Urothelium cell line (cell line): ENCODE data around the gene ENTHD1.
A peak's percentile ranks its signal among the peaks of the same experiment; 100 is the strongest.
"Not testable (repeated sequence)": the region's sequence is repeated elsewhere in the genome, so short reads cannot be mapped to it uniquely, and the experiment has no call there.

Experiments used
- DNase-seq: peaks from one replicate; pipeline ENCODE4 v3.0.0; 2011; ENCODE audit warnings: low spot score, mixed read lengths
- FAIRE-seq: peaks from 2 replicates; lab custom pipeline; 2011; peaks lifted over from hg19 to GRCh38; lab: Jason Lieb, UNC

The ENTHD1 gene

GRCh38 chr22:39738746-39739145, 154.8 kb downstream of the ENTHD1 start:
- DNase-seq (no peak), FAIRE-seq (no peak)

DNA sequence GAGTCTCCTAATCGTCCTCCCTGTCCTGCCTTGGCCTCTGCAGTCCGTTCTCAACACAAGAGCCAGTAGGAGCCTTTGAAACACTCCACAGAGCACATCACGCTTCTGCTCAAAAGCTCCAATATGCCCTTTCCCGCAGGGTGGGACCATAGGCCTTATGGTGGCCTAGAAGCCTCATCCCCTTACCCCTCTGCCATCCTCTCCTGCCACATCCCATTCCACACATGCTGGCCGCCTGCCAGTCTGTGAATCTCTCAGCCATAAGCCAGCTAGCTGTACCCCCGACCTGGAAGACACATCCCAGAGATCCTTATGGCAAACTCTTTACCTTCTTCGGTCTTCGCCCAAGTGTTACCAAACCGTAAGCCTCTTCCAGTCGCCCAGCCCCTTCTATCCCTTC, 157.8 kb downstream of the ENTHD1 start:
- DNase-seq (no peak), FAIRE-seq (no peak)

DNA sequence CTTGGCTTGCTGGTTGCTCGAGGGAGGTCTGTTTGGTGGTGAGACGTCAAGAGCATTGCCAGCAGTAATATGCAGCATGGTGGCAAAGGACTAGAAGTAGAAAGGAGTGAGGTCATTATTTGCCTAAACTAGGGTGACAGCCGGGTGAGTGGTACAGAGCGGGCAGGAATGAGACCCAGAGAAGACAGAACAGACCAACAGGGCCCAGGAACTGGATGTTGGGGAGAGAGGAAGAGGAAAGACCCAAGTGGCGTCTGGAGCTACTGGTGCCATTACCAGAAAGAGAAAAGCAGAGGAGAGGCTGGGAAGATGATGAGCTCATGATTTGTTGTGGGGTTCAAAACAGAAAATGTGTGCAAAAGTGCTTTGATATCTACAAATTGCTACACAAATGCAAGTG, 158.7 kb downstream of the ENTHD1 start:
- FAIRE-seq (no peak), DNase-seq (no peak)

GRCh38 chr22:39734046-39734445, 159.5 kb downstream of the ENTHD1 start:
- DNase-seq, FAIRE-seq: not testable (repeated sequence)

DNA sequence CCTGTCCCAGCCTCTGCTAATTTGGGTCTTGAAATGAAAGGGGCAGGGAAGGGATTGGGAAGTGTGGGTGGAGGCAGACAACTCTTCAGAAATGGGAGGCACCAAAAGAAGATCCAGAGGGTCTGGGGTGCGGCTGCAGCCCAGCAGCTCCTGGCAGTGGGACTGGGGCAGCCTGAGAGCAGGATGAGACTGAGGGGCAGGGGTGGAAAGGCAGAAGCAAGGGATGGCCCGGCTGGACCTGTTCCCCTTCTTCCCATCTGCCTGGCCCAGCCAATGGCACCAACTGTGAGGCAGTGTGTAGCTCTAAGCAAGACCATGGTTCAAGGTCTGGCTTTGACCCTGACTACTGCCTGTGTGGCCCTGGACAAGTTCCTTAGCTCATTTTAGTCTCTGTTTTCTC, 160.4 kb downstream of the ENTHD1 start:
- no peak for DNase-seq
- no peak for FAIRE-seq

DNA sequence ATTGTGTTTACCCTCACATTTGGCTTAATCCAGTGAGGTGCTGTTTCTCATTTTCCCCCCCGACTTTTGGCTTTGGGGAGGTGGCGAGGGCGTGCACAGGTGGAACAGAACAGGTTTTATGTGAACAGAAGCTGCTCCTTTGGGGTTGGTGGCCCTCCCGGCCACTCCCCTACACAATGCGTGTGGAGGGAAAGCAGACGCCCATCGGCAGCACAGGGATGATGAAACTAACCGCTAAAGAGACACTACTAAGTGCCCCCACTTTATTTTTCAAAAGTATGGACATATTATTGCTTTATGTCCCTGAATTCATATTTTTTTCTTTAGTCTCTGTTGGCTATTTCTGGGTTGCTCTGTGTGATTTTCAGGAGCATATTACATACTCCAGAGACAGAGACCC, 160.9 kb downstream of the ENTHD1 start:
- DNase-seq (no peak), FAIRE-seq (no peak)

GRCh38 chr22:39731881-39732555, 161.5 kb downstream of the ENTHD1 start:
- DNase-seq, result no peak
- no peak for FAIRE-seq

GRCh38 chr22:39731481-39731880, 162.1 kb downstream of the ENTHD1 start:
- DNase-seq, result no peak
- FAIRE-seq, result peak; percentile 52

DNA sequence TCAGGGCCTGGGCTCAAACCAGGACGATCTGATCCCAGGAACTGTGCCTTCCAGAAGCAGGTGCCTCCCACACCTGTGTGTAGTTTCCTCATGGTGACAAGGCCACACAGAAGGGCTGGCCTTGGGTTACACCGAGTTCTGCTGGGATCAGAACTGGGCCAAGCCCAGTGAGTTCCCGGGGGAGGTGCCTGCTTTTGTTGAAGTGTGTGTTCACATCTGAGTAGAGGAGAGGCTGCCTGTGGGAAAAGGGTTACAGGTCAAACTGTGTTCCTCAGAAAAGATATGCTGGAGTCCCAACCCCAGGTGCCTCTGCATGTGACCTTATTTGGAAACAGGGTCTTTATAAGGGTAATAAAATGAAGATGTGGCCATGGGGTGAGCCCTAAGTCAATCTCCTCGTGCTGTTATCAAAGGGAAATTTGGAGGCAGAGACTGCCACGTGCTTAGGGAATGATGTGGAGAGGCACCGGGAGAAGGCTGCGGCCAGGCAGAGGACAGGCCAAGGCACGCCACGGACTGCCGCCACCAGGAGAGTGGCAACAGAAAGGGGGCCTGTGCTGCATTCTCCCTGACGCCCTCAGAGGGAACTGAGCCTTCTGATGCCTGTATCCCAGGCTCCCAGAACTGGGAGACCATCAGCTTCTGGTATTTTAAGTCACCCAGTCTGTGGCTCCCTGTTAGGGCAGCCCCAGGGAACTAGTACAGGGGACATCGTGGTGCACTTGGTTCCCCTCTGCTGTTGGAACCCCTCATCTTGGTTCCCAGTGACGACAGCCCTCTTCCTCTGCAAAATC, 164.2 kb downstream of the ENTHD1 start:
- FAIRE-seq, result no peak
- no peak for DNase-seq

DNA sequence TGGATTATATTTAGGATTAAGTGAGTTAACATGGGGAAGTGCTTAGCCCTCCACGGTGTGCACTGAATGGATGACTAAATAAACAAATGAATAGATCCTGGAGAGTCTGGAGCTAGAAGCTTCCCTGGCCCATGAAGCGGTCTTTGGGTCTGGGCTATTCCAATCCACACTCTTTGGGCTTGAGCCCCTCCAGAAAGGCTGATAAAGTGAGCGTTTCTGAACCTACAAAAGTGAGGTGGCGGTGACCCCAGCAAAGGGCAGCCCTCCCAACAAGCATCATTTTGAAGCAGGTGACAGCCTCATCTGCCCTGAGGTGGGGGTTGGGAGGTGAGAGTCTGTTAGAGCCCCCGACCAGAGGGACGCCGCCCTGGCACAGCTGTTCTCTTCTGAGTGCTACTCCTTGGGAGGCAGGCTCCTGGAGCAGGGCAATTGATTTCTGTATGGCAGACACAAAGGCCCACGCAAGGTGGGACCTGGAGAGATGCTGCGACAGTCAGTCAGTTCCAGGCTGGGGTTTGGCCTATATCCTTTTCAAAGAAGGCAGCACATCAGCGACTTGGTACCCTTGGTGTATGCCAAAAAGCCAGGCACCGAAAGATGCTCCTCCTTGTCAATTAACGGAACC, 165.2 kb downstream of the ENTHD1 start:
- DNase-seq (no peak), FAIRE-seq (no peak)

DNA sequence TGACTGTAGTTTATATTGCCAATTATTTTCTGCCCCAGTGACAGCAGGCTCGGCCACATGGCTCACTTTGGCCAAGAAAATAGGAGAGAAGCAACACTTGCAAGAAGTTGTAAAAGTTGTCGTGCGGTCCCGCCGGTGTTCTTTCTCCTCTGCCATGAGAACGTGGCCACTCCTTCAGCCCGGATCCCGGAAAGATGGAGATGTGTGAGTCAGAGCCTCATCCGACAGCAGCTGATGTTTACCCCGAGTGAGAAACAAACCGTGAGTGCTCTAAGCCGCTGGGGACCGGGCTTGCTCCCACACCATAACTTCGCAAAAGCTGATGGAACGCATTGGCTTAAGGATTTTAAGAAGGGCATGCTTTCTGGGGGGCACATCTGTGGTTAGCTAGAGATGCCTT, 166.0 kb downstream of the ENTHD1 start:
- FAIRE-seq, result peak; percentile 17

GRCh38 chr22:39725351-39726035, 168.1 kb downstream of the ENTHD1 start:
- no peak for FAIRE-seq
- DNase-seq, result no peak

More for the DNA sequence above, 166.0 kb downstream of the ENTHD1 start:
- peak; percentile 78 for DNase-seq

- DNase-seq (no peak), FAIRE-seq (no peak)
Observed at GRCh38 chr22:39724857-39725256, 168.7 kb downstream of the ENTHD1 start.

GRCh38 chr22:39724390-39724789, 169.2 kb downstream of the ENTHD1 start:
- DNase-seq (no peak), FAIRE-seq (no peak)

DNA sequence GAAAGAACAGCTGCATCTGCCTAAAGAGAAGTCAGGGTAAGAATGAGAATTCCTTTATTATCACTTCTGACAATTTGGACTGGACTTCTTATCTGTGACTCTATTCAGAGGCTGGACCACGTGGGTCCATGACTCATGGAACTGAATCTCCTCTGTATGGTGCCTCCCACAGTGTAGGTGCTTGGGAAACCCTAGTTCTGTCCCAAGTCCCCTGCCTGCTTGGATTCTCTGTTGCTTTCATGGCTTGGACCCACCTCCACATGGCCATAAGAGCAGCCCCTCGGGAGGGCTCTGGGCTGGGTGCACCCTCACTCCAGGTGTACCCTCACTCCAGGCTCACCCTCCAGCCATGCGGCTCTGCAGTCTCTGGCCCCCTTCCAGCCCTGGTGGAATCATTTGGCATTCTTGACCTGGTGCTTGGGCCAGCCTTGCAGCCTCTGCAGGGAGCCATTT, 169.6 kb downstream of the ENTHD1 start:
- peak; percentile 49 for DNase-seq
- no peak for FAIRE-seq

- FAIRE-seq (peak; percentile 37), DNase-seq (no peak)
Observed at GRCh38 chr22:39723463-39723862, 170.1 kb downstream of the ENTHD1 start.

- no peak for DNase-seq
- no peak for FAIRE-seq
Observed at GRCh38 chr22:39722501-39722900, 171.1 kb downstream of the ENTHD1 start.

DNA sequence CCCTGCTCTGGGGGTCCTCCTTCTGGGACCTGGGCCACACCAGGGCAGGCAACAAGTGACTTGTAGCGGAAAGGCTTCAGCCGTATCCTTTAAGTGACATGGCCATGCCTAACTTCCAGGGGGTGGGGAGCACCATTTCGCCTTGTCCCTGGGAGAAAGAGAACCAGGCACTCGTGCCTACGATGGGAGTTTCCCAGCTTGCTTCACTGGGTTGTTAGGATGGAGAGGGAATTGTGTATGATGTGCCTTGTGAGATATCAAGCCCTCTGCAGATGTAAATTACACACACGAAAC, 171.6 kb downstream of the ENTHD1 start:
- FAIRE-seq, result peak; percentile 63
- DNase-seq, result no peak

DNA sequence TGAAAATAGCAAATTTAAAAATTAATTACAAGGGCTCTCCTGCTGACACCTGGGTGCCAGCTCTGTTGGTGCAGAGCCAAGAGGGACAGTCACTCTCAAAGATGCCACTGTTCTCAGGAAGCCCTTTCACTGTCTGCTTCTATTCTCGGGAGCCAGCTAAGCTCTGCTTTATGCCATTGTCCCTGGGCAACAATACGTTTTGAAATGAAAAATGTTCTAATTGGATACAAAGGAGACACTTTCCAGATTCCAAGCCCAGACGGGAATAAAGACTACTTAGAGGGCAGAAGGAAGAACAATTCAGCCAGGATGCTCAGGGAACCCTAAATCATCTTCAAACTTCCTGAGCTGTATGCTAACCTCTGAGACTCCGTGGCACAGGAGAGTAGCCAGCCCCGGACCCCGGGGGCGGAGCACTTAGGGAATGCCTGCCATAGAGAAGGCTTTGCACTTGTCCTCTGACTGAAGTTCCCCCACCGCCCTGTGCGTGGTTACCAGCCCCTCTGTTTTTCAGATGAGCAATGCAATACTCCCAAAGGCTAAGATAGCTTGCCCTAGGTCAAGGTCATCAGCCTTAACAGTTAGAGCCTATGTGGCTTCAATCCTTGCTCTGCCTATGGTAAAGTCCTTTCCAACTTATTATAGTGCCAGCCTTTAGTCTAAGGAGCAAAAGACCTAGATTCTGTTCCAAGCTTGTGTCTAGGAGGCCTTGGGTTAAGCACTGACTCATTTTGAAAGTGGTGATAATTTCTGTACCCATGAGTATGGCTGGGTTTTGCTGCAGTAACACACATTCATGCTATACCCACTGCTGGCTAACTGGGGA, 172.1 kb downstream of the ENTHD1 start:
- FAIRE-seq, result no peak

More for the DNA sequence above, 172.1 kb downstream of the ENTHD1 start:
- no peak for DNase-seq
